Measurements from ENCODE around the gene ZEB1. TPM values are rescaled to one million over a fixed set of nuclear protein-coding genes. Genes with fewer than 3 reads are reported as not detected.

ZEB1 gene
- total RNA-seq, 1 experiment from 2014 or later = 53.9 TPM

DNA sequence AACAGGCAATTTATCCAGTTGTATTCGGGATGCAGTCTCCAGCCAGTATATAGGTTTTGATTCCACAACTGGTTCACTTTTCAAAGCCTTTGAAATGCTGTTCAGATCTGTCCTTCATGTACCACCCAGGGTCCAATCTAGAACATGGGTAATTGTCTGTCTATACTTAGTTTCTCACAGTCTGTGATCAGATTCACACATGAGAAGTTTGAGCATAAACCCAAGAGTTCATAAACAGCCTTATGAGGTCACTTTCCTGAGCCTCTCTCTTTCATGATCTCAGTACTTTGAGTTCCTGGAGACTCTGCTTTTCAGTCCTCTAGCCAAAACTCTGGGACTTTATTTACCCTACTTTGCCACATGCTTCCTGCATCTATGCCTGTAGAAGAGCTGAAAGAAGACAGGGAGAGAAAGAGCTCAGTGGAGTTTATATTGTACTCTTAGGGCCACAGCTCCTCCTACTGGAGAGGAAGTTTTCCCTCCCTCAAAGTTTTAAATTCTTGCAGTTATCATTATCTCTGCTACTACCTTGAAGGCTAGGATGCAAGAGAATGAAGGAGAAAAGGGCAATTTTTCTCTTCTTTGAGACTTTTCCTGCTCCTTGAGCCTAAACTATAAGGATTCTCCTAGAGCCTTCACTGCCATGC lies 172.0 kb downstream of the ZEB1 start:
- Histone ChIP-seq H3K4me1 (ENCODE audit: low read length) (no peaks in the 10 kb centered on the region), H3K9me2 (replicated peaks; ENCODE audit: insufficient read depth, low read length) (no peaks in the 10 kb centered on the region), H3K4me2 (ENCODE audit: low read depth, low read length, poor library complexity, severe bottlenecking) (no peak overlapping the region), H3K27ac (ENCODE audit: low read length) (no peak overlapping the region), H3K79me2 (ENCODE audit: low read length) (peaks cover 76% of the 10 kb centered on the region), H2AFZ (ENCODE audit: low read length) (no peak overlapping the region), H3K9me3 (ENCODE audit: low read length) (0 out of 2 replicates have a peak, but pooled peaks cover 7% of the 10 kb centered on the region), H3K9ac (ENCODE audit: low read length) (no peak overlapping the region), H3K4me3 (ENCODE audit: low read length) (no peak overlapping the region), H4K20me1 (ENCODE audit: insufficient read depth, low read depth, low read length) (no peaks in the 10 kb centered on the region), H3K27me3 (ENCODE audit: low read length) (no peaks in the 10 kb centered on the region), H3K36me3 (ENCODE audit: insufficient read depth, low read length) (peaks cover 5% of the 10 kb centered on the region; the same call in 1 of the 2 replicates)
- DNase-seq = peak; percentile 80

DNA sequence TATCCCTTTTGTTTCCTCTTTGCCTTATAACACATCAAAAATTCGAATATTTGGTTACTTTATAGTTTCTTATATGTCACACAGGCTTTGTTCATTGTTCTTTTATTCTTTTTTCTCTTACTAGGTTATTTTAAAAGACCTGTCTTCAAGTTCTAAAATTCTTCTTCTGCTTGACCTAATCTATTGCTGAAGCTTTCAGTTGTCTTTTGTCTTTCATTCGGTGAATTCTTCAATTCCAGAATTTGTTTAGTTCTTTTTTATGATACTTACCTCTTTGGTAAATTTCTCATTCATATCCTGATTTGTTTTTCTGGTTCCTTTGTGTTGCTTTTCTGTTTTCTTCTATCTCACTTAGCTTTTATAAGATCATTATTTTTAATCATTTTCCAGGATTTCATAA lies 188.4 kb downstream of the ZEB1 start:
- Histone ChIP-seq H3K36me3 (ENCODE audit: insufficient read depth, low read length) (peaks cover 75% of the 10 kb centered on the region), H3K27ac (ENCODE audit: low read length) (no peak overlapping the region), H3K9ac (ENCODE audit: low read length) (no peak overlapping the region), H4K20me1 (ENCODE audit: insufficient read depth, low read depth, low read length) (no peaks in the 10 kb centered on the region), H3K9me2 (replicated peaks; ENCODE audit: insufficient read depth, low read length) (no peaks in the 10 kb centered on the region), H3K27me3 (ENCODE audit: low read length) (no peaks in the 10 kb centered on the region), H3K4me3 (ENCODE audit: low read length) (no peak overlapping the region), H2AFZ (ENCODE audit: low read length) (no peak overlapping the region), H3K9me3 (ENCODE audit: low read length) (peaks cover 25% of the 10 kb centered on the region), H3K4me1 (ENCODE audit: low read length) (peaks cover 10% of the 10 kb centered on the region), H3K79me2 (ENCODE audit: low read length) (peaks cover 49% of the 10 kb centered on the region), H3K4me2 (ENCODE audit: low read depth, low read length, poor library complexity, severe bottlenecking) (no peak overlapping the region)
- peak; percentile 56 for DNase-seq

DNA sequence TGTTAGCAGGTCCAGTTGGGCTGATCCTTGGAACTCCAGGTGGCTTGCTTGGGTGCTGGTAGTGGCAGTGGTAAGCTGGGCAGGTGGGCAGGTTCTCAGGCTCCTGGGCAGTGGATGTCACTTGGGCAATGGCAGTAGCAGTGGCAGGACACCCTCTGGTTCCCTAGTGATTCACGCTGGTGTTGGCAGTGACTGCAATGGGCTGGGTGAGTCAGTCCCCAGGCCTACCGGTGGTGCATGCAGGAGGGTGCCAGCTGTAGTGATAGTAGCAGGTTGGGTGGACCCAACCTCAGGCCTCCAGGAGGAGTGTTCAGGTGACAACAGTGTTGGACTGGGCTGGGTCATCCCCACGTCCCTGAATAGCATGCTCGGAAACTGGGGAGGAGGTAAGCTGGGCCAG lies 189.2 kb downstream of the ZEB1 start:
- Histone ChIP-seq H3K27ac (ENCODE audit: low read length) (no peak overlapping the region), H3K9me2 (replicated peaks; ENCODE audit: insufficient read depth, low read length) (no peaks in the 10 kb centered on the region), H3K4me1 (ENCODE audit: low read length) (peaks cover 10% of the 10 kb centered on the region), H3K36me3 (ENCODE audit: insufficient read depth, low read length) (peaks cover 72% of the 10 kb centered on the region), H4K20me1 (ENCODE audit: insufficient read depth, low read depth, low read length) (no peaks in the 10 kb centered on the region), H3K4me3 (ENCODE audit: low read length) (no peak overlapping the region), H3K9me3 (ENCODE audit: low read length) (peaks cover 25% of the 10 kb centered on the region), H3K79me2 (ENCODE audit: low read length) (peaks cover 48% of the 10 kb centered on the region), H3K27me3 (ENCODE audit: low read length) (no peaks in the 10 kb centered on the region), H2AFZ (ENCODE audit: low read length) (no peak overlapping the region), H3K9ac (ENCODE audit: low read length) (no peak overlapping the region), H3K4me2 (ENCODE audit: low read depth, low read length, poor library complexity, severe bottlenecking) (no peak overlapping the region)
- DNase-seq = no peak

DNA sequence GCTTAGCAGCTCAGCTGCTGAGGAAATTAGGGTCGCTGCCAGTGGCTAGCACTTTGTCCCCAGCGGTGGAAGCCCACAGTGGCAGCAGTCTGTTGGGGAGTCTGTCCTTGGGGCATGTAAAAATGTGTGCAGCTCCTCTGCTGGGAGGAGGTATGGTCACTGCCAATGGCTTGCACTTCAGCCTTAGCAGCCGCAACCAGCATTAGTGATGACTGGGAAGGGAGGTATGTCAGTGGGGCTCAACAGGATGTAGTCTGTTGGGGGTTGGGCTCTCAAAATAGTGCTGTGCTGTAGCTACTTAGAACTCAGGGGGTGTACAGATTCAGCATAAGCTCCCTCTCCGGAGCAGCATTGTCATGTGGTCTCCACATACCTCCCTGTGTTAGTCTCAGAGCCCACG lies 189.9 kb downstream of the ZEB1 start:
- Histone ChIP-seq H3K9ac (ENCODE audit: low read length) (no peak overlapping the region), H3K4me1 (ENCODE audit: low read length) (peaks cover 10% of the 10 kb centered on the region), H3K27me3 (ENCODE audit: low read length) (no peaks in the 10 kb centered on the region), H3K36me3 (ENCODE audit: insufficient read depth, low read length) (peaks cover 67% of the 10 kb centered on the region), H3K9me2 (replicated peaks; ENCODE audit: insufficient read depth, low read length) (no peaks in the 10 kb centered on the region), H3K79me2 (ENCODE audit: low read length) (peaks cover 42% of the 10 kb centered on the region), H3K27ac (ENCODE audit: low read length) (no peak overlapping the region), H3K4me3 (ENCODE audit: low read length) (no peak overlapping the region), H3K4me2 (ENCODE audit: low read depth, low read length, poor library complexity, severe bottlenecking) (no peak overlapping the region), H4K20me1 (ENCODE audit: insufficient read depth, low read depth, low read length) (no peaks in the 10 kb centered on the region), H3K9me3 (ENCODE audit: low read length) (peaks cover 25% of the 10 kb centered on the region), H2AFZ (ENCODE audit: low read length) (no peak overlapping the region)
- no peak for DNase-seq

DNA sequence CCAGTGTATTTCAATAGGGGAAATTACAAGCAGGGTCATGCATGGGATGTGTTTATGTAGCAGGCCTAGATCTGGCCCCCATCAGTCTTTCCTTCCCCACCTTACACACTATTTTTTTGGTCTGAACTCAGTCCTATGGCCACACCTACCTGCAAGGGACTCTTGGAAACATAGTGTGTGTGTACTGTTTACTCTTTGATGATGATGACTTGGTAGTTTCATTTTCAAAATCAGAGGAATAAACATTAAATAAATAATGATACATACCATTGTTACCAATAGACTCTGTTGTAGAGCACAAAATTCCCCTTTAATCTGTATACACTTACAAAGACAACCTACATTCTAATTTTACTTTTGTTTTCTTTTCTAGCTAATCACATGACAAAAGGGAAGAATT lies 191.0 kb downstream of the ZEB1 start:
- Histone ChIP-seq H3K27me3 (ENCODE audit: low read length) (no peaks in the 10 kb centered on the region), H3K79me2 (ENCODE audit: low read length) (peaks cover 34% of the 10 kb centered on the region), H3K9me2 (replicated peaks; ENCODE audit: insufficient read depth, low read length) (no peaks in the 10 kb centered on the region), H3K27ac (ENCODE audit: low read length) (no peak overlapping the region), H3K9me3 (ENCODE audit: low read length) (peaks cover 21% of the 10 kb centered on the region), H3K4me1 (ENCODE audit: low read length) (peaks cover 10% of the 10 kb centered on the region), H3K4me3 (ENCODE audit: low read length) (no peak overlapping the region), H3K36me3 (ENCODE audit: insufficient read depth, low read length) (peaks cover 66% of the 10 kb centered on the region), H2AFZ (ENCODE audit: low read length) (no peak overlapping the region), H3K4me2 (ENCODE audit: low read depth, low read length, poor library complexity, severe bottlenecking) (no peak overlapping the region), H4K20me1 (ENCODE audit: insufficient read depth, low read depth, low read length) (no peaks in the 10 kb centered on the region), H3K9ac (ENCODE audit: low read length) (no peak overlapping the region)
- no peak for DNase-seq

DNA sequence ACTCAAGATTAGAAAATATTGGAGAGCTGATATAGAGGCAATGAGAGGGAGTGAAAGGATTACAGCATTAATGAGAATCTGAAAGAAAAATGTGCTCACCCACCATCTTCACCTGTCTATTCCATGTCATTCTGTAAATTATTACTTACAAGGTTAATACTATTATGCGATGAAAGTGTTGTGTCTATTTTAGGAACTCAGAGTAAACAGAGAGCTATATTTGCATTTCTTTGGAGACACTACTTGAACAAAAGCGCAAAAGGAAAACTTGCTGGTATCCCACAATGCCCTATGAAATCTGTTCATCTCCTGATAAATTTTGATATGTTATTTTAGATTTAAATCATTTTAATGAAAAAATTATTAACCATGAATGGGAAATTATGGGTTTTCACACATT lies 196.1 kb downstream of the ZEB1 start:
- Histone ChIP-seq H3K27ac (ENCODE audit: low read length) (no peak overlapping the region), H3K9ac (ENCODE audit: low read length) (no peak overlapping the region), H3K4me2 (ENCODE audit: low read depth, low read length, poor library complexity, severe bottlenecking) (no peak overlapping the region), H4K20me1 (ENCODE audit: insufficient read depth, low read depth, low read length) (no peaks in the 10 kb centered on the region), H3K9me2 (replicated peaks; ENCODE audit: insufficient read depth, low read length) (no peaks in the 10 kb centered on the region), H3K9me3 (ENCODE audit: low read length) (no peaks in the 10 kb centered on the region), H2AFZ (ENCODE audit: low read length) (no peak overlapping the region), H3K36me3 (ENCODE audit: insufficient read depth, low read length) (peaks cover 43% of the 10 kb centered on the region), H3K4me3 (ENCODE audit: low read length) (no peak overlapping the region), H3K79me2 (ENCODE audit: low read length) (peaks cover 5% of the 10 kb centered on the region; the same call in 1 of the 2 replicates), H3K27me3 (ENCODE audit: low read length) (no peaks in the 10 kb centered on the region), H3K4me1 (ENCODE audit: low read length) (peaks cover 10% of the 10 kb centered on the region)
- DNase-seq = no peak

DNA sequence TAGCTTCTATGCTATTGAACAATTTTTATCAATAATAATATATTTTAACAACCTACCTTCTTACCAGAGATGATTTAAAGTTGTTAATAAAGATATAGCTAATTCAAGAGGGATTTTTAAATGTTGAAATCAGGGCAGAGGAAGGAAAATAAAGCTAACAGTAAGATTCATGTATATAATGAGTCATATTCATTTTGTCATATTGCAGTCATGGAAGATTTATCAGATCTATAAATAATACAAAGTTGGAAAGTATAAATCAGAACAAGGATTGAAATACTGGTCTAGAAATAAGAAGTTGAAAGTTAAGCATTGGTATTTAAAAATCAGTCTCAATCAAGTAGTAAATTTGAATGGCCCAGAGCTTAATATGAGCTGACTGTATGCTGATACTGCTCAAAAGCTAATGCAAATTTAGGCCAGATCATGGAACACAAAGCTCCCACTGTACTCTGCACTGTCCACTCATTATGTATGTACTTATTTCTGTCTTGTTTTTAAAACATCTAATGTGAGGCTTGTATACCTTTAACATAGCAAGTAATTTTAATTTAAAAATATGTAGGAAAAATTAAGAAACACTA lies 196.9 kb downstream of the ZEB1 start:
- Histone ChIP-seq H3K4me3 (ENCODE audit: low read length) (no peak overlapping the region), H3K4me2 (ENCODE audit: low read depth, low read length, poor library complexity, severe bottlenecking) (no peak overlapping the region), H3K9me2 (replicated peaks; ENCODE audit: insufficient read depth, low read length) (no peaks in the 10 kb centered on the region), H2AFZ (ENCODE audit: low read length) (no peak overlapping the region), H3K27ac (ENCODE audit: low read length) (no peak overlapping the region), H3K9ac (ENCODE audit: low read length) (no peak overlapping the region), H3K9me3 (ENCODE audit: low read length) (no peaks in the 10 kb centered on the region), H4K20me1 (ENCODE audit: insufficient read depth, low read depth, low read length) (no peaks in the 10 kb centered on the region), H3K4me1 (ENCODE audit: low read length) (peaks cover 4% of the 10 kb centered on the region; the same call in 1 of the 2 replicates), H3K79me2 (ENCODE audit: low read length) (peaks cover 3% of the 10 kb centered on the region; the same call in 1 of the 2 replicates), H3K36me3 (ENCODE audit: insufficient read depth, low read length) (peaks cover 38% of the 10 kb centered on the region), H3K27me3 (ENCODE audit: low read length) (no peaks in the 10 kb centered on the region)
- DNase-seq = no peak

DNA sequence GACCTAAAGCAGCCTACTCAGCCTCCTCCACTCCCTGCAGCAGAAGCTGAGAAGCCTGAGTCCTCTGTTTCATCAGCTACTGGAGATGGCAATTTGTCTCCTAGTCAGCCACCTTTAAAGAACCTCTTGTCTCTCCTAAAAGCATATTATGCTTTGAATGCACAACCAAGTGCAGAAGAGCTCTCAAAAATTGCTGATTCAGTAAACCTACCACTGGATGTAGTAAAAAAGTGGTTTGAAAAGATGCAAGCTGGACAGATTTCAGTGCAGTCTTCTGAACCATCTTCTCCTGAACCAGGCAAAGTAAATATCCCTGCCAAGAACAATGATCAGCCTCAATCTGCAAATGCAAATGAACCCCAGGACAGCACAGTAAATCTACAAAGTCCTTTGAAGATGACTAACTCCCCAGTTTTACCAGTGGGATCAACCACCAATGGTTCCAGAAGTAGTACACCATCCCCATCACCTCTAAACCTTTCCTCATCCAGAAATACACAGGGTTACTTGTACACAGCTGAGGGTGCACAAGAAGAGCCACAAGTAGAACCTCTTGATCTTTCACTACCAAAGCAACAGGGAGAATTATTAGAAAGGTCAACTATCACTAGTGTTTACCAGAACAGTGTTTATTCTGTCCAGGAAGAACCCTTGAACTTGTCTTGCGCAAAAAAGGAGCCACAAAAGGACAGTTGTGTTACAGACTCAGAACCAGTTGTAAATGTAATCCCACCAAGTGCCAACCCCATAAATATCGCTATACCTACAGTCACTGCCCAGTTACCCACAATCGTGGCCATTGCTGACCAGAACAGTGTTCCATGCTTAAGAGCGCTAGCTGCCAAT lies 202.2 kb downstream of the ZEB1 start:
- Histone ChIP-seq H3K4me3 (ENCODE audit: low read length) (no peak overlapping the region), H3K9me3 (ENCODE audit: low read length) (no peaks in the 10 kb centered on the region), H3K9me2 (replicated peaks; ENCODE audit: insufficient read depth, low read length) (no peaks in the 10 kb centered on the region), H4K20me1 (ENCODE audit: insufficient read depth, low read depth, low read length) (no peaks in the 10 kb centered on the region), H3K4me1 (ENCODE audit: low read length) (no peaks in the 10 kb centered on the region), H2AFZ (ENCODE audit: low read length) (no peak overlapping the region), H3K27me3 (ENCODE audit: low read length) (no peaks in the 10 kb centered on the region), H3K27ac (ENCODE audit: low read length) (no peak overlapping the region), H3K4me2 (ENCODE audit: low read depth, low read length, poor library complexity, severe bottlenecking) (no peak overlapping the region), H3K79me2 (ENCODE audit: low read length) (no peaks in the 10 kb centered on the region), H3K36me3 (ENCODE audit: insufficient read depth, low read length) (peaks cover 21% of the 10 kb centered on the region; the same call in 1 of the 2 replicates), H3K9ac (ENCODE audit: low read length) (no peak overlapping the region)
- DNase-seq = no peak

Measured in Karpas-422 (cell line).